GM19035 (cell line): ENCODE measurements around the gene ZNF830.
A peak's percentile ranks its signal among the peaks of the same experiment; 100 is the strongest.
"Not testable (repeated sequence)": the region's sequence is repeated elsewhere in the genome, so short reads cannot be mapped to it uniquely, and the experiment has no call there.

ENCODE experiments used
- ATAC-seq: cut with Tn5 transposase; IDR thresholded peaks from one replicate; pipeline ENCODE4 v1.9.1; 2021; ENCODE audit not compliant: unreplicated experiment

ZNF830 gene, protein sequence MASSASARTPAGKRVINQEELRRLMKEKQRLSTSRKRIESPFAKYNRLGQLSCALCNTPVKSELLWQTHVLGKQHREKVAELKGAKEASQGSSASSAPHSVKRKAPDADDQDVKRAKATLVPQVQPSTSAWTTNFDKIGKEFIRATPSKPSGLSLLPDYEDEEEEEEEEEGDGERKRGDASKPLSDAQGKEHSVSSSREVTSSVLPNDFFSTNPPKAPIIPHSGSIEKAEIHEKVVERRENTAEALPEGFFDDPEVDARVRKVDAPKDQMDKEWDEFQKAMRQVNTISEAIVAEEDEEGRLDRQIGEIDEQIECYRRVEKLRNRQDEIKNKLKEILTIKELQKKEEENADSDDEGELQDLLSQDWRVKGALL

DNA sequence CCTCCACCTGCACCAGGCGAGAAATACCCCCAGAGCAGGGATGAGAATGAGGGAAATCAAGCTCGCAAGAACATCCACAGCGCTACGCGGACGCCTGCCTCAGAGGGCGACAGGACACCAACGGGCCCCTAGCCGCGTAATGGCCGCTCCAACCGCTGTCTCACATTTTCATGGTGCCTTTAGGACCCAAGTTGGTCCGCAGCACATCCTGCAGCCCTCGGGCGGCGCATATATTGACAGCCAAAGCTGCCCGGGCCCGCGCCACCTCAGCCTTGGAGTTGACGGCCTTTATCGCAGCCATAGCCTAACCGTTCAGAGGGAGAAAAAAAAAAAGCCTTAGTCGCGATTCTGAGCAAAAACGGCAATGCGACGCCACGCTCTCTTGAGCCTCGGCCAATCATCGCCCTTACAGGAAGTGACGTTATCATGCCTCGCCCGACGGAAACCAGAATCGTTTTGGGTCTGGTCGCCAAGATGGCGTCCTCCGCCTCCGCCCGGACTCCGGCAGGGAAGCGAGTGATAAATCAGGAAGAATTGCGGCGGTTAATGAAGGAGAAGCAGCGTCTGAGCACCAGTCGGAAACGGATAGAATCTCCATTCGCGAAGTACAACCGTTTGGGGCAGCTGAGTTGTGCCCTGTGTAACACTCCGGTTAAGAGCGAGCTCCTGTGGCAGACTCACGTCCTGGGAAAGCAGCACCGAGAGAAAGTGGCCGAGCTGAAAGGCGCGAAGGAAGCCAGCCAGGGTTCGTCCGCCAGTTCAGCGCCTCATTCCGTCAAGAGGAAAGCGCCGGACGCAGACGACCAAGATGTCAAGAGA is at the start of gene ZNF830, which contains the start of gene CCT6B:
Gene ZNF830 (plus strand): TSS at position 448 of the 819 bp plus-strand sequence. CDS start 27 bp downstream, at position 475.
Gene CCT6B (minus strand): TSS at position 368 of the 819 bp plus-strand sequence. CDS start 67 bp downstream, at position 301.
- peak; percentile 91 for ATAC-seq

DNA sequence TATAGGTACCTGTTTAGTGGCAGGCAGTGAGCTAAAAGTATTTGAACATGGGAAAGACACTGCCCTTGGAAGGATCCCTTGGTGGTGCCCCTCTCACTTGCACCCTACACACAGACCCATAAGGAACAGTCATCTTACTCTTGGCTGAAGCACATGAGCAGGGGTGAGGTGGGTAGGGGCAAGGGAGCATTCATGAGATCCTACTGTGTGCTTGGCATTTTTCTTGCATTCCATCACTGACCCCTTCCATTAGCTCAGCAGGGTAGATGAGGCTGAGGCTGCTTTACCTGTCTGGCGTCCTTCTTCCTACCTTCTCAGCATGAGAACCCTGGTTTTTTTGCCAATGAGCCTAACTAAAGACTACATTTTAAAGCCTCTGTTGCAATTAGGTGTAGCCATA is 48.3 kb upstream of the ZNF830 start:
- ATAC-seq, result no peak

DNA sequence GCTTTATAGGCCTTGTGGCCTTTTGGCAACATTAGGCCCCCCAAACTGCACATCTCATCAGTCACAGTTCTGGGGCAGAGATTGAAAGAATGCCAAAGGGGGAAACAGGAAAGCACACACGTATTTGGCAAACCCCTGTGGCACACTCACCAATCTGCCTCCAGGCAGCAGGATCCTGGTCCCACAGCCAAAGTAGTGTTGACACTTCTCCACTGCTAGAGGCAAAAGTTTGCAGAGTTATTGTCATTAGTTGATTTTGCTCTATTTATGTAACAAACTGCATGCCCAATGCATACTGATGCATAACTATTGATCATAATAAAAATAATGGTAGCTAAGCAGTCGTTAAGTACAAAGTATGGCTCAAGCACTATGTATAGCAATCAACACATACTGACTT is 45.2 kb upstream of the ZNF830 start:
- no peak for ATAC-seq

DNA sequence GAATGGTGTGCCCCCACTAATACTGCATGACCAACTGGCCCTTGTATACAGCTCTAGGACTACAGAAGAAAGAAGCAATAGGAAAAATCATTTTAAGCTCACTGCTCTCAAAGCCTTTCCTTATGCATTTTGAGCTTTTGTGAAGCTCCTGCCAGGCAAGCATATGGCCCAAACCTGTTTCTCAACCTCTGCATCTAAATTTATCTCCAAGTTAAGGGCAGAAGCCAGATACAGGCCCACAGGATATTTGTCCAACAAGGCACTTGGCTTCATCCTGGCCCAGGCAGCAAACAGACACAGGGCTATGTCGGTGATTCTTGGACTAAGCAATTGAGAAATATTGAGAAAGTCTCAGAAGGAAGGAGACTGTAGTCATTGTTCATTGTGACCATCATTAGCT is 44.0 kb upstream of the ZNF830 start:
- ATAC-seq, result no peak

DNA sequence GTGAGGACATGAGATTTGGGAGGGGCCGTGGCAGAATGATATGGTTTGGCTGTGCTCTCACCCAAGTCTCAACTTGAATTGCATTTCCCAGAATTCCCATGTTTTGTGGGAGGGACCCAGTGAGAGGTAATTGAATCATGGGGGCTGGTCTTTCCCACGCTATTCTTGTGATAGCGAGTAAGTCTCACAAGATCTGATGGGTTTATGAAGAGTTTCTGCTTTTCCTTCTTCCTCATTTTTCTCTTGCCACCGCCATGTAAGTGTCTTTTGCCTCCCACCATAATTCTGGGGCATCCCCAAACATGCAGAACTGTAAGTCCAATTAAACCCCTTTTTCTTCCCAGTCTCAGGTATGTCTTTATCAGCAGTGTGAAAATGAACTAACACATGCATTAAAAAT is 40.7 kb upstream of the ZNF830 start:
- no peak for ATAC-seq

DNA sequence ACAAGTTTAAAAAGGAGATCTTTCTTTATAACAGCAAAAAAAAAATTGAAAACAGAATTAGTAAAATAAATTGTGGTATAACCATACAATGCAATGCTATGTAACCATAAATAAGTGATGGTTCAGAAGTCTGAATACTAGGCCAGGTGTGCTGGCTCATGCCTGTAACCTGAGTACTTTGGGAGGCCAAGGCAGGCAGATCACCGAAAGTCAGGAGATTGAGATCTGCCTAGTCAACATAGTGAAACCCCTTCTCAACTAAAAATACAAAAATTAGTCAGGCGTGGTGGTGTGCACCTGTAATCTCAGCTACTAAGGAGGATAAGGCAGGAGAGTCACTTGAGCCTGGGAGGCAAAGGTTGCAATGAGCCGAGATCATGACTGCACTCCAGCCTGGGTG is 34.7 kb upstream of the ZNF830 start:
- ATAC-seq, result no peak

DNA sequence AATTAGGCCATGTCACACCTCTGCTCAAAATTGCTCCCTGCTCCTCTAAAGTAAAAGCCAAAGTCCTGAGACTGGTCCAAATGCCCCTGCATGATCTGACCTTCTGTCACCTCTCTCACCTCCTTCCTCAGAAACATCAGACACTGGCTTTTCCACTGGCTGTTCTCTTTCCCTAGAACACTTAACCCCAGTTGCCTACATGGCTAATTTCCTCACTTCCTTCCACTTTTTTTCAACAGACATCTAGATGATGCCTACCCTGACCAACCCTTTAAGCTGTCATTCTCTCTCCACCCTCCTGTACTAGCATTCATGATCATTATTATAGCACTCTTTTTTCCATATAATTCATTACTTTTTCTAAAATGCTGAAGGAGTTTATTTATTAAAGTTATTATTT is 31.1 kb upstream of the ZNF830 start:
- no peak for ATAC-seq

DNA sequence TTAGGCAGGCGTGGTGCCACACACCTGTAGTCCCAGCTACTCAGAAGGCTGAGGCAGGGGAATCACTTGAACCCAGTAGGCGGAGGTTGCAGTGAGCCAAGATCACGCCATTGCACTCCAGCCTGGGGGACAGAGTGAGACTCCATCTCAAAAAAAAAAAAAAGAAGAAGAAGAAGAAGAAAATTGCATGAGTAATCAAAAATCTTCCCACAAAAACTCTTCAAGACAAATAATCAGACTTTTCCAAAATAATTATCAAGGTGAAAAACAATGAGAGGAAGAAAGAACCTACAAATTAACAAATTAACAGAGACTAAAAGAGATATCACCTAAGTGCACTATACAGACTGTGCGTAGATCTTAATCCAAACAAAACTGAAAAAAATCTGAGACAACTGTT is 10.6 kb upstream of the ZNF830 start:
- ATAC-seq, result not testable (repeated sequence)

DNA sequence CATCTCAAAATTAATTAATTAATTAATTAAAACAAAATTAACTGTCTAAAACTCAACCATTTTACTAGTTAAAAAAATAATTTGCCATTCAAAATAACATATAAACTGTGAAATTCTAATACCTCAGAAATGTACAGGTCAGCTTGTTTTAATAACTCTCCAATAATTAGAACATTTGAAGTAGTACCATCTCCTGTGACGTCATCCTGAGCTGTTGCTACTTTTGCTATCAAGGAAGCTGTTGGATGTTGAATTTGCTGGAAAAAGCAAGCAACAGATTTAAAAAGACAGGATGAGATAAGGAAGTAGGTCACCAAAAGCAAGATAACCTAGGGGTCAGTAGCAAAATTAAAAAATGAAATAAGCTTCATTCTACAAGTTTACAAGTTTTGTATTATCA is 2.9 kb upstream of the ZNF830 start:
- no peak for ATAC-seq

DNA sequence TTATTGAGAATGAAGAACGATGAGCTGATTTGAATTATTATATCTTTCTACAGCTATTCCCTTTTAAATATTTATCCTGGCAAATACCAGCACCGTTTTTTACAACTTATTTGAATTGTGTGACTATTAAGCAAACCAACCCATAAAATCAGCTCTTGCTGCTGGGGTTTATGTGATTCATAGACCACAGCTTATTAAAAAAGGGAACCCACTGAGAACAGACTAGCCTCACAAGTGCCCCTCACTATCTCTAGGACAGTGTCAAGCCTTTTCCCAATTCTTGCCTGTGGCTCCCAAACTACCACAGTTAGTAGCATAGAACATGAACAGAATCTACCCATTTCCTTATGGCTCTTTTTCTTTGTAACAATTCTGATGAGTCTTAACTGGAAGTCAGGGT is 12.8 kb downstream of the ZNF830 start:
- no peak for ATAC-seq

DNA sequence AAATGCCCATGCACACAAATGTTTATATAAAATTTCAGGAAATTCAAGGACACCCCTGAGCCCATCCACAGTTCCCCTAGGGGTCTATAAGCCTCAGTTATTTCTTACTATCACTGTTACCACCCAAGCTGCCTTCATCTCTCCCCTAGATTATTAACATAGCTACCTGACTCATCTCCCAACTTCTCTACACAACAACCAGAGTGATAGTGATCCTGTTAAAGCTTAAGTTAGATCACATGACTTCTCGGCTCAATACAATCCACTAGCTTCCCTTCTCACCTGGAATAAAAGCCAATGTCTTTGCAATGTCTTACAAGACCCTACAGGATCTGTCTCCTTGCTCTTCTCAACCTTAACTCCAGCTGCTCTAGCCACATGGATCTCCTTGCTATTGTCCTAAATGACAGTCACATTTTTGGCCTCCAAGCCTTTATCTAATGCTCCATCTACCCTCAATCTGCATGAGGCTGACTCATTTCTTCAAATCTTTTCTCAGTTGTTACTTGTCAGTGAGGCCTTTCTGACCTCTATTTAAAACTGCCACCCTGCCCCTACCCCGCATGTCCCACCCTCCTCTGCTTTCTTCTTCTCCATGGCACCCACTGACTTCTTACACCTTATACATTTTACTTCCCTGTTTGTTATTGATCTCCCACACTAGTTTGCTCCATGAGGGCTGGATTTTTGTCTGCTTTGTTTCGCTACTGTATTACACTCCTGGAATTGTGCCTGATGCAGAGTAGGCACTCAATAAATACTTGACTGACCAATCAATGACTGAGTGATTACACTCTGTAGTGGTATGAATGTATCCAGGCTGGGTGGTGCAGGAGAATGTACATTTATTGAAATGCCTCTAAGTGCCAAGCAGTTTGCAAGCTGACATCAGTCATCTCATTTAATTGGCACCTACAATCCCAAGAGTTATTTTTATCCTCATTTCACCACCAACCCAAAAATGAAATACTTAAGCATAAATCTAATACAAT is 13.8 kb downstream of the ZNF830 start:
- ATAC-seq, result no peak

DNA sequence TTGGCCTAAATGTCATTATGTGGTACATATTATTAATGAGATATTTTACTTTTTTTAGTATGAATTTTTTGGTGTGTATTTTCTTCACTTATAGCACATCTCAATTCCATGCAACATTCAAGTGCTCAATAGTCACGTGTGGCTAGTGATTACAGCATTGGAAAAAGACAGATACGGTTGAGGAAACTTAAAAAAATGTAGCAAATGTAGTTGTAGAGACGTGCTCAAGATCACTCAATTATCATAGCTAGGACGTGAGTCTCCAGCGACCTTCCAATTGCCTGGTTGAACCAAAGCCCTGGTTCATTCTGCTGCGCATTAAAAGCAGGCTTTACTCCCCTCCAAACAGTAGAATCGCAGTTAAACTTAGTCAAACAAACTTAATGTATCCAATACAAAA is 17.8 kb downstream of the ZNF830 start:
- no peak for ATAC-seq

DNA sequence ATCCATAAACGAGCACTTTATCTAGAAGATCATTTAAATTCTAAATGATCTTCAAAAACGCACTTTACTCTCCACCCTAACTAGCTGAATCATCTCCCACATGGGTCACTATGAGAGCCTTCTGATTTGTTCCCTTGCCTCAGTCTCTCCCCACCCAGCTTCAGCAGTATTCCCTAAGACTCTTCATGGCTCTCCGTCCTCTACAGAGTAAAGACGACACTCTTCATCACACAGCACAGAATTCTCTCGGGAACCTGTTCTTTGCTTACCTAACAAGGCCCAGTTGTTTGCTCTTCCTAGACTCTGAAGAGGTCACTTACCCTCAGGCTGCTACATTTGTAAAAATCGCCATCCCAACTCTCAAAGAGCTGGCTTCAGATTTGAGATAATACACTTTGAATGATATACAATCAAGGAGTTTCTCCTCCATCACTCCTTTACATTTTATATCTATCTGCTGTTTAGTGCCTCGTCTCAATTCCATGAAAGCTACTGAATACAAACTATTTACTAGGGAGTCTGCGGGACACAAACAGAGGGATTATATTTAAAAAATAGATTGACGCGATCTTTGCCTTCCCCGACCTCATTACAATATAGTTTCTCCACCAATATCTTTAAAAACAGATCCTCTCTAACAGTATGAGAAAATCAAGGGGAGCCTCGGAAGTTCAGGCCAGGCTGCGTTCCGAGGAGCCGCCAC is 18.5 kb downstream of the ZNF830 start:
- ATAC-seq, result no peak

DNA sequence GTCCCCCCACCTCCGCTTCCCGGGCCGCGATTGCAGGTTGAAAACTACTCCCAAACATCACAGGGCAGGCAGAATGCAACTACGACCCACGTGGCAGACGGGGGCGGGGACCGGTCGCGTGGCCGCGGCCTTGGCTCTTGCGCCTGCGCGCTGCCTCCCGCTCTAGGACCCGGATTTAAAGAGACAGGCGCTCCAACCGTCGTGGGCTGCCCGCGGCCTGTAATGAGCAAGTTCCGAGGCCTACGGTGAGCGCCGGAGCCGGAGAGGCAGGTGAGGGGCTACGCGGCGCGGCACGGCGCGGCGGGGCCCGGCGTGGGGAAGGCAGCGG is 19.0 kb downstream of the ZNF830 start, which contains the start of gene LIG3:
Gene LIG3 (plus strand): TSS at position 160 of the 328 bp plus-strand sequence. CDS start 2,494 bp downstream, outside the sequence.
- ATAC-seq, result peak; percentile 66

DNA sequence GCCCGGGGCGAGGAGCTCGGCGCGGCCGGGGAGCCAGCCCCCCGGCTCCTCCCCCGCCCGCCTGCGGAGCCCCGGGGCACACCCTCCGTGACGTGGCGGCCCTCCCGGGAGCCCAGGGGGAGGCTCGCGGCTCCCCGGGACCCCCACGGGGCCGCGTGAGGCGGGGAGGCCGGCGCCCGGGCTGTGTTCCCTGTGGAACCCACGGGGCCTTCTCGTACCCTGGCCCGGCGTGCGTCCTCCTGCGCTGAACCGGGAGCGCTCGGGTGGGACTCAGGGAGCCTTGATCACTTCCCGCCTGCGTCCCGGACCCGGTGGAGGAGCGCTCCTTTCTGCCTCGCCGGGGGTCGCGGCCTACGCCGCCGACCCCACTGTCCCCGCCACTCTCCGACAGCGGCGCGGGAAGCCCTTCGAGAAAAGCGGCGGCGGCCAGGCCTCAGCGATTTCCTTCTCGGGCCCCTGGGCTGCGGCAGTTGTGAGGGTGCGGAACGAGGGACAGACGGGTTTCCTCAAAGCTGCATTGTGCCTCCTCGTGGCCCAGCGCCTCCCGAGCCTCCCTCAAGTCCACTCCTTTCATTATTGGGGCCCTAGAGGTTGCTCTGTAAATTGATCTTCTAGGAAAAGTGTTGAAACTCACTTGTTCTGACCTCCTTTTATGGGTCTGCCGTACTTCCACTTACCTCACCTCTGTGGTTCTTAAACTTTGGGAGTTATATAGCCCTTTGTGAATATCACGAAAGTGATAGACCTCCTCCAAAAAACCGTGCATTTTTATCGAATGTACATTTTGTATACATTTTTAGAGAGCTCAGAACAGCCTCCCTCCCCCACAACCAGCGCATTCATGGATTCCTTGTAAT is 19.6 kb downstream of the ZNF830 start:
- peak; percentile 77 for ATAC-seq

DNA sequence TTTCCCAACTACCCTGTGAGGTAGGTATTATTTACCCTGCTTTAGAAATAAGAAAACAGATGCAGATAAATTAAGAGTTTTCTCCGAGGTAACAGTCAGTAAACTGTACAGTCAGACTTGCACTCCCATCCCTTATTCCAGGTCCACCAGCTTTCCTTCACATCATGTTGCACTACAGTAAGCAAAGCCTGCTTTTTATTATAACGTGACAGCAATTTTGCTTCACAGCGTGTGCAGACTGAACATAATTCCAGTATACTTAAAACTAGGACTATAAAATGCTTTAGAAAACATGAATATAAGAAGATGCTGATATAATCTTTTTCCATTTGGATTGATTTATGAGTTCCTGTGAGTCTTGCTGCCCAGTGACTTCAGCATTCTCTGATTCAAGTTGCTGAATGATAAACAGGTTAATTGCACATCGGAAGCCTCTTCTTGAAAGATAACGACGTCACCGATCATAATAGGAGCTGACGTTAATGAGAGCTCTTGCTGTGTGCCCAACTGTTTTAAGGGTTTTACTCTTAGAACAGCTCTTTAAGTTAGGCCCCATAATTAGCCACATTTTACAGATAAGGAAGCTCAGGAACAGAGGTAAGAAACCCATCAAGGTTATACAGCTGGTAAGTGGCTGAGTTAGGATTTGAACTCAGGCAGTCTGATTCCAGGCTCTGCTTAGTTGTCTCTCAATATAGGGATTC is 20.4 kb downstream of the ZNF830 start:
- ATAC-seq, result no peak

DNA sequence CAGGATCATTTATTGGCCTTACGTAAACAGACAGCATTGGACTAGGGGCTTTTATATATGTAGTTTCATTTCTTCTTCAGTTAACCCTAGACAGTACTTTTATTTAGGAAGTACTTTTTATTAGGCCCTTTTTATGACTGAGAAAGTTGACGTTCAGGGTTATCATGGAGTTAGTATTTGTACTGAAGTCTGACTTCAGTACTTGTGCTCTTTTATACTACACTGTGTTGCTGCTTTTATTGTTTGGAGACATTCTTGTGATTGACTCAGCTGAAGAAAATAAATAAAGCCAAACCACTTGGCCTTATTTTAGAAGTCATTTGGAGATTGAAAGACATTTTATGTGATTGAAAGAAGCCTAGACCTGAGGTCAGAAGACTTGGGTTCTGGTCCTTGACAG is 25.9 kb downstream of the ZNF830 start:
- ATAC-seq, result no peak

DNA sequence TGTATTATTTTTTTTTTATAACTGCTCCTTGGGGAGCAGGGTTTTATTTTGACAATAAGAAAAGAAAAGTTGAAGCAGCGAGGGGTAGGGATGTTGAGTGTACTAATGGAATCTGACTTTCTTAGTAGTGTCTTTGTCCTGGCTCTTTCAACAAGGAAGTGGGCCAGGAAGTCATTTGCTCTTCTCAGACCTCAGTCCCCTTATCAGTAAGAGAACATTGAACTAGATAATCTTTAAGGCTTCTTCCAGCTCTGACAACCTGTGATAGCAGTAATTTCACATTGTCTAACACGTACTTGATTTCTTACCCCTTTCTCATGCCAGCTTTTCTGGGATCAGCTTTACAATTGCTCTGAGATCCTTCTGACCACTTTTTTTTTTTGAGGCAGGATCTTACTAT is 27.3 kb downstream of the ZNF830 start:
- ATAC-seq, result no peak

DNA sequence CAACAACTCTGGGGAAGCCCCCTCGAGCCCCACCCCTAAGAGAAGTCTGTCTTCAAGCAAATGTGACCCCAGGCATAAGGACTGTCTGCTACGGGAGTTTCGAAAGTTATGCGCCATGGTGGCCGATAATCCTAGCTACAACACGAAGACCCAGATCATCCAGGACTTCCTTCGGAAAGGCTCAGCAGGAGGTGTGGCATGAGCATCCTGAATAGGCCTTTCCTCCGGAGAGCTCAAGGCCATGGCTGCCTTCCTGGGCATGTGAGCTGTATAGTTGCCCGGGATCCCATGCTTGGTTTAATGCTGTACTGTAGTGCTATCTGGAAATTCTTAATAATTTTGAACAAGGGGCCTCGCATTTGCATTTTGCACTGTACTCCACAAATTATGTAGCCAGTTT is 28.1 kb downstream of the ZNF830 start:
- no peak for ATAC-seq
